BJ (cell line): Measurements from ENCODE around the gene ADCY3. TPM values are rescaled to one million over a fixed set of nuclear protein-coding genes. Genes with fewer than 3 reads are reported as not detected.

ENCODE experiments used
- CTCF ChIA-PET: fragments of 350-600 bp; formaldehyde crosslinking; extraction: SDS; loops from one replicate; lab custom pipeline; 2021; ENCODE audit warnings: antibody characterized with exemption, inconsistent platforms; lab: Yijun Ruan, JAX
- POLR2A ChIA-PET: fragments of 300-600 bp; sonication (Branson Sonifier 250); formaldehyde crosslinking; extraction: SDS; loops from one replicate; lab custom pipeline; 2021; ENCODE audit warnings: antibody characterized with exemption; lab: Charles Lee
- DNase-seq: peaks from one replicate; pipeline ENCODE4 v3.0.0-alpha.2; 2011; ENCODE audit warnings: low read depth
- H3K27me3 ChIP-seq: 2 replicates; pipeline ENCODE4 v1.6.0; 2011; ENCODE audit warnings: low read length; ENCODE audit not compliant: control insufficient read depth, insufficient read depth
- H3K36me3 ChIP-seq: 2 replicates; pipeline ENCODE4 v1.5.1; 2011; ENCODE audit warnings: low read length; ENCODE audit not compliant: control insufficient read depth, insufficient read depth
- H3K4me3 ChIP-seq: 2 replicates; pipeline ENCODE4 v1.5.1; 2011; ENCODE audit warnings: low read depth, mild to moderate bottlenecking, control low read depth, low read length
- polyA plus RNA-seq: library from polyadenylated mRNA; depleted of rRNA; stranded (reverse); fragments of >200 nt; gene quantifications from 2 replicates; pipeline ENCODE4 v1.2.3, GENCODE V29; 2011
- TF ChIP-seq, protein P1 (sequence below): IDR thresholded peaks from 2 replicates; pipeline ENCODE4 v1.5.1; 2011; ENCODE audit warnings: low read depth, mild to moderate bottlenecking, control low read depth, inconsistent platforms, low read length, moderate library complexity; ENCODE audit not compliant: insufficient read depth

ADCY3 gene
- polyA plus RNA-seq, 1 experiment: 73.3 TPM

DNA sequence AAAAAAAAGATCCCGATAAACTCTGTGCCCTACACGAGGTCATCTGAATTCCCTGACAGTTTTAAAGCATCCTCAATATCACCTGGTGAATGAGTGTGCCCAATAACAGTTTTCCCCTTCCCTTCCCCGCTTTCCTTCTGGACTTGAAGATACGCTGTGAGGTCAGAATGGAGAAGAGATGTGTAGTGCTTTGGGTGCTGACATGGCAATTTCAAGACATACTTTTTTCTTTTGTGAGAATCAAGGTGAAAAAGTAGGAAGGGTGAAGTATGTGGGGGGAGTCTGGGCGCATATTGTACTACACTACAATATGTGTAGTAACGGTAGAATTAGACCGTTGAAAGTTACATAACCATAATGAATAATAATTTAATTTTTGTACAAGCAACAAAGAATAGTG, 30.1 kb upstream of the ADCY3 start:
- peaks cover 8% of the 10 kb centered on the region for H3K36me3 ChIP-seq
- H3K27me3 ChIP-seq: no peaks in the 10 kb centered on the region
- ChIA-PET POLR2A (no interaction called here), CTCF (no interaction called here)
- no peak for DNase-seq
- TF ChIP-seq, protein P1, sequence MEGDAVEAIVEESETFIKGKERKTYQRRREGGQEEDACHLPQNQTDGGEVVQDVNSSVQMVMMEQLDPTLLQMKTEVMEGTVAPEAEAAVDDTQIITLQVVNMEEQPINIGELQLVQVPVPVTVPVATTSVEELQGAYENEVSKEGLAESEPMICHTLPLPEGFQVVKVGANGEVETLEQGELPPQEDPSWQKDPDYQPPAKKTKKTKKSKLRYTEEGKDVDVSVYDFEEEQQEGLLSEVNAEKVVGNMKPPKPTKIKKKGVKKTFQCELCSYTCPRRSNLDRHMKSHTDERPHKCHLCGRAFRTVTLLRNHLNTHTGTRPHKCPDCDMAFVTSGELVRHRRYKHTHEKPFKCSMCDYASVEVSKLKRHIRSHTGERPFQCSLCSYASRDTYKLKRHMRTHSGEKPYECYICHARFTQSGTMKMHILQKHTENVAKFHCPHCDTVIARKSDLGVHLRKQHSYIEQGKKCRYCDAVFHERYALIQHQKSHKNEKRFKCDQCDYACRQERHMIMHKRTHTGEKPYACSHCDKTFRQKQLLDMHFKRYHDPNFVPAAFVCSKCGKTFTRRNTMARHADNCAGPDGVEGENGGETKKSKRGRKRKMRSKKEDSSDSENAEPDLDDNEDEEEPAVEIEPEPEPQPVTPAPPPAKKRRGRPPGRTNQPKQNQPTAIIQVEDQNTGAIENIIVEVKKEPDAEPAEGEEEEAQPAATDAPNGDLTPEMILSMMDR: no peak
- no peak overlapping the region for H3K4me3 ChIP-seq

DNA sequence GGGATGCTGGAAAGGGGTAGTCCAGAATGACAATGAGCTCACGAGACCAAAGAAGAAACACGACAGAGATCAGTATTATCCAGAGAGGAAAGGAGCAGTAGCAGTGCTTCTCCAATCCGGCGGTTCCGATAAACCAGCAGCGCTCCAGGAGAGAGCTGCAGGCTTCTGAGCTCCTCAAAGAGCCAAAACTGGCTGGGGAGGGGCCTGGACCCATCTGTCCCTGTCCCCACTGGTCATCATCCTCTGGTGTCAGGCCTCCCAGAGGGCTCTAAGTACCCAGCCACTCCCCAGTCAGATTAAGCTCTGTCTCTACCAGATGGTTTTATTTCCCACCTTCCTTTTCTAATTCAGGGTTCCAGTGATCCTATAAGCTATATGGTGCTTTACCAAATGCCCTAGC, 28.5 kb upstream of the ADCY3 start:
- Histone ChIP-seq H3K4me3 (no peak overlapping the region), H3K36me3 (peaks cover 5% of the 10 kb centered on the region), H3K27me3 (no peaks in the 10 kb centered on the region)
- ChIA-PET CTCF (no interaction called here), POLR2A (no interaction called here)
- TF ChIP-seq, protein P1: no peak
- DNase-seq: no peak

DNA sequence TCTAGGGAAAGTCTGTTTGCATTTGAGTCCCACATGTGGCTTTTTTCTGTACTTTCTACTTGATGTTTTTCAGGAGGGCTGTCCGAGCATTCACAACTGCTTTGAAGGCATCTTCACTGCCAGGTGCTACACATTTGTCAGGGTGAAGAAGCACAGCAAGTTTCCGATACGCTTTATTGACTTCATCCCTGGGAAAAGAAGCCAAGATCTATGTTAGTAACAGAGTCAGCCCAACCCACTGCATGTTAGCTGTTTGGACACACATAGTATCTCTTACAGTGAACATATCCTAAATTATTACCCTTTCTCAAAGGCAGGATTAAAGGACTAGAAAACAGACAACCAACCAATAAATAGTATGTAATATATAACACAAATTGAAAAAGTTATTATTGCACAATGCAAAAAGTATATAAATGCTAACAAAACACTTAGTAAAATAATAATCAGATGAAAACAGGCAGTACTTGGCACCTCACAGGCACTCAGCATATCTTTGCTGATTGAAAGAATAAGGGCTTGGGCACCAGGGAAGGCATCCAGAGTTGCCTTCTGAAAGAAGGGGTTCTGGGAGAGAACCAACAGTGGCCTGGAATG, 27.6 kb upstream of the ADCY3 start:
- TF ChIP-seq, protein P1: no peak
- Histone ChIP-seq H3K27me3 (no peaks in the 10 kb centered on the region), H3K4me3 (no peak overlapping the region), H3K36me3 (peaks cover 5% of the 10 kb centered on the region)
- DNase-seq: no peak
- ChIA-PET POLR2A (no interaction called here), CTCF (no interaction called here)

DNA sequence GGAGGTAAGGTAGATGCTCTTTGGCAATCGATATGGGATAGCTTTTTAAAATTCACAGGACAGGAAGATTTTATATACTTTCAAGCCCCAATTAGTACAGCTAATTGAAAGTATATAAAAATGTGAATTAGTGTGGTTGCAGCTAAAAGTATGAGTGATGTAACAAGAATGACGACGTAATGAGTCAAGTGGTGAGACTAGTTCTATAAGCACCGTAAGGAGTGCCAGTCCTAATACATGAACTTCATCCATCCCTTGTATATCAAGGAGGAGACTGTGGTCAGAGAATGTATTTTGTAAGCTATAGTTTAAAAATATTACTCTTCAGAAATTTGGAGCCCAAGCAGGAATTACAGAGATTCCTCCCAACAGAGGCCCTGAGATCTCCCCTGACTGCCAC, 25.9 kb upstream of the ADCY3 start:
- Histone ChIP-seq H3K27me3 (no peaks in the 10 kb centered on the region), H3K4me3 (no peak overlapping the region), H3K36me3 (peaks cover 5% of the 10 kb centered on the region)
- TF ChIP-seq, protein P1: no peak
- ChIA-PET POLR2A (no interaction called here), CTCF (no interaction called here)
- DNase-seq: no peak

DNA sequence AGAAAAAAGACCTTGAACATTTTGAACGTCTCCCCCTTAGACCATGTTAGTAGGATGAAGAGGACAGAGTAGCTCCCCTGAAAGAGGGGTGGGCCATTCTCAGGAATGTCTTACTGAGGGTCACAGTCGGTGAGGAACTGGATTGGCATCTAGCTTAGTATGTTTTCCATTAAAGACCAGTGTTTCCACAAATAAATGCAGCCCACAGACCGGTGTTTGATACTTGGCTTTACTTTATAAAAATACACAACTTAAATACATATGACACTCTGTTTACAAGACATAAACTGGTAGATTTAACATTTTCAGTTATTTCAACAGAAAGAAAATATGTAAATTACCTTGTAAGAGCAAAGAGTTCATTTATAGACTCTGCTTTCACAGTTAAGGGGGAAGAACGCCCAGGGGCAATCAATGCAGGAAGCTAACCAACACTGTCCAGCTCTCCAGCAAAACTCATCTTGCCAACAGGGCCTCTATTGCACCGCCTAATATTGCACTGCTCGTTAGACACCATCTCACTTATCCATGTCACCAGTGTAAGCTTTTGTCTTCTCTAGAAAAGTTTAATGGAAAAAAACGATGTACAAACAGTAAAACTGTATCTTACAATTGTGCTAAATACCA, 23.5 kb upstream of the ADCY3 start:
- CTCF ChIA-PET: interaction anchor here (1.3 to 1.6 kb wide), 2 partner anchors 17 to 186 kb away, joined by 3 to 5 read pairs; no protein-coding TSS in a partner anchor
- Histone ChIP-seq H3K27me3 (no peaks in the 10 kb centered on the region), H3K36me3 (peaks cover 5% of the 10 kb centered on the region), H3K4me3 (no peak overlapping the region)
- no peak for DNase-seq
- TF ChIP-seq, protein P1: no peak
- POLR2A ChIA-PET: interaction anchor here (0.6 kb wide), 1 partner anchor 282 kb away, joined by 8 read pairs; no protein-coding TSS in a partner anchor
